Neuronal stem cell (in vitro differentiated cells): ENCODE results near the gene TMED1.
A peak's percentile ranks its signal among the peaks of the same experiment; 100 is the strongest.

Source experiments
- DNase-seq: peaks from one replicate; pipeline ENCODE4 v3.0.0-alpha.2; 2013; ENCODE audit warnings: low spot score
- H2AFZ ChIP-seq: one replicate; pipeline ENCODE4 v1.6.1; 2013; ENCODE audit warnings: mild to moderate bottlenecking, low read length, inconsistent platforms
- H2AK5ac ChIP-seq: 2 replicates; pipeline ENCODE4 v1.6.1; 2013; ENCODE audit warnings: low read depth, mild to moderate bottlenecking, inconsistent platforms, low read length, moderate library complexity, mixed read lengths
- H2BK120ac ChIP-seq: 2 replicates; pipeline ENCODE4 v1.6.1; 2013; ENCODE audit warnings: low read depth, mild to moderate bottlenecking, inconsistent platforms, low read length, moderate library complexity, mixed read lengths
- H2BK12ac ChIP-seq: one replicate; pipeline ENCODE4 v1.6.1; 2013; ENCODE audit warnings: low read length, inconsistent platforms
- H2BK15ac ChIP-seq: 2 replicates; pipeline ENCODE4 v1.6.1; 2013; ENCODE audit warnings: mild to moderate bottlenecking, low read length, inconsistent platforms, mixed read lengths
- H2BK5ac ChIP-seq: one replicate; pipeline ENCODE4 v1.6.1; 2013; ENCODE audit warnings: inconsistent platforms, mild to moderate bottlenecking, low read length, moderate library complexity
- H3K14ac ChIP-seq: one replicate; pipeline ENCODE4 v1.6.1; 2013; ENCODE audit warnings: low read length, inconsistent platforms
- H3K18ac ChIP-seq: 2 replicates; pipeline ENCODE4 v1.6.1; 2013; ENCODE audit warnings: low read length, inconsistent platforms
- H3K23ac ChIP-seq: 2 replicates; pipeline ENCODE4 v1.6.1; 2013; ENCODE audit warnings: low read depth, mild to moderate bottlenecking, mixed read lengths, low read length, inconsistent platforms; ENCODE audit not compliant: poor library complexity
- H3K27ac ChIP-seq: replicated peaks from 3 replicates; pipeline ENCODE4 v1.5.1; 2013; ENCODE audit warnings: low read length, inconsistent platforms
- H3K27me3 ChIP-seq, 3 experiments: 2 replicates each; pipeline ENCODE4 v1.6.1; 2013; ENCODE audit warnings: low read length in 3 of 3, mild to moderate bottlenecking in 2 of 3, inconsistent platforms in 1 of 3, low read depth in 1 of 3, mixed read lengths in 1 of 3, moderate library complexity in 1 of 3; ENCODE audit not compliant: control insufficient read depth in 3 of 3, insufficient read depth in 3 of 3
- H3K36me3 ChIP-seq, 2 donors: replicated peaks in 1 of 2; 2 replicates each; pipeline ENCODE4 v1.6.1; 2013; ENCODE audit warnings: low read length in 2 of 2; ENCODE audit not compliant: control insufficient read depth in 2 of 2, insufficient read depth in 2 of 2
- H3K4ac ChIP-seq: 2 replicates; pipeline ENCODE4 v1.6.1; 2013; ENCODE audit warnings: inconsistent platforms, mild to moderate bottlenecking, low read length, moderate library complexity
- H3K4me1 ChIP-seq, 2 donors: 1 replicate in 1 of 2; 2 replicates in 1 of 2; pipeline ENCODE4 v1.6.1; 2013; ENCODE audit warnings: low read length in 2 of 2, low read depth in 1 of 2; ENCODE audit not compliant: control insufficient read depth in 2 of 2, insufficient read depth in 1 of 2
- H3K4me2 ChIP-seq: one replicate; pipeline ENCODE4 v1.6.1; 2013; ENCODE audit warnings: mild to moderate bottlenecking, low read length, inconsistent platforms; ENCODE audit not compliant: insufficient read depth, poor library complexity, severe bottlenecking
- H3K4me3 ChIP-seq, 2 donors: 2 replicates each; pipeline ENCODE4 v1.5.1; 2013; ENCODE audit warnings: low read length in 2 of 2, mild to moderate bottlenecking in 2 of 2, inconsistent platforms in 1 of 2, moderate library complexity in 1 of 2
- H3K79me1 ChIP-seq: one replicate; pipeline ENCODE4 v1.6.1; 2013; ENCODE audit warnings: low read depth, mild to moderate bottlenecking, inconsistent platforms, low read length, moderate library complexity
- H3K9ac ChIP-seq: one replicate; pipeline ENCODE4 v1.6.1; 2013; ENCODE audit warnings: mild to moderate bottlenecking, low read depth, low read length, inconsistent platforms; ENCODE audit not compliant: poor library complexity
- H3K9me3 ChIP-seq, 2 donors: replicated peaks in 1 of 2; 2 replicates each; pipeline versions ENCODE3 to v1.6.1; 2013; ENCODE audit warnings: low read length in 2 of 2, mild to moderate bottlenecking in 2 of 2, inconsistent platforms in 1 of 2, low read depth in 1 of 2, mixed read lengths in 1 of 2, moderate library complexity in 1 of 2; ENCODE audit not compliant: control insufficient read depth in 2 of 2, insufficient read depth in 1 of 2
- H4K8ac ChIP-seq: one replicate; pipeline ENCODE4 v1.6.1; 2013; ENCODE audit warnings: low read depth, mild to moderate bottlenecking, inconsistent platforms, low read length, moderate library complexity
- H4K91ac ChIP-seq: one replicate; pipeline ENCODE4 v1.6.1; 2013; ENCODE audit warnings: low read length, low read depth, mild to moderate bottlenecking, inconsistent platforms; ENCODE audit not compliant: poor library complexity
- WGBS, 2 donors: extraction: QIAGEN DNeasy Blood & Tissue Kit; methylation state at CpG; one replicate each; pipeline ENCODE4 v1.1.7; 2013; ENCODE audit warnings: missing lambda C conversion rate in 2 of 2, mixed read lengths in 1 of 2; ENCODE audit not compliant: insufficient read length in 2 of 2, insufficient replicate concordance in 1 of 2; ENCODE audit errors: extremely low coverage in 2 of 2; 5-methylcytosine and 5-hydroxymethylcytosine counted together

Gene TMED1

DNA sequence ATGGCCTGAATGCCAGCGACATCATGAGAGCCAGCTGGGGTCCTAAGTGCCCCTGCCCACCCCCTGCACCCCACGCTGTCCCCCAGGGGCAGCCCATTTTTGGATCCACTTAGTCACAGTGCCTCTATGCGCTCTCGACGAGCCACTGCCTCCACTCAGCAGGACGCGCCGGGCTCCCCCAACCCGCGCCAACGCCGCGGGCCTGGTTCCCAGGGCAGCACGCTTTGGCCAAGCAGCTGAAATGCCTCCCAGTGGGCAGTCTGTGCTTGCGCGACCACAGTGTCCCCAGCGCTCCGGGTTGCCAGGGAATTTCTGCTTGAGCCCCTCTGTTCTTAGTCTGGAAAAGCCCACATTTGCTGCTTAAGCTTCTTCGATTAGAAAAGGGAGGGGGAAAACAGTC lies 39.4 kb downstream of the TMED1 start:
- Histone ChIP-seq H3K4me2 (no peak overlapping the region), H4K91ac (no peak overlapping the region), H3K9me3 (no peaks in the 10 kb centered on the region), H3K18ac (no peak overlapping the region), H2AFZ (no peak overlapping the region), H4K8ac (no peak overlapping the region), H3K14ac (peak overlapping the region; percentile 8), H3K4me1 (no peaks in the 10 kb centered on the region), H3K23ac (no peak overlapping the region), H3K27me3 (no peaks in the 10 kb centered on the region), H3K27ac (no peak overlapping the region), H2BK12ac (no peak overlapping the region), H2BK15ac (no peak overlapping the region), H3K79me1 (no peaks in the 10 kb centered on the region), H3K4me3 (no peak overlapping the region), H3K9ac (no peak overlapping the region), H2AK5ac (no peak overlapping the region), H2BK120ac (no peak overlapping the region), H2BK5ac (no peak overlapping the region), H3K36me3 (peaks cover 27 to 96% of the 10 kb centered on the region in 2 donors), H3K4ac (no peak overlapping the region)
- no CpG with 5 or more reads among the region's 19 CpGs for WGBS, 2 donors
- no peak for DNase-seq

DNA sequence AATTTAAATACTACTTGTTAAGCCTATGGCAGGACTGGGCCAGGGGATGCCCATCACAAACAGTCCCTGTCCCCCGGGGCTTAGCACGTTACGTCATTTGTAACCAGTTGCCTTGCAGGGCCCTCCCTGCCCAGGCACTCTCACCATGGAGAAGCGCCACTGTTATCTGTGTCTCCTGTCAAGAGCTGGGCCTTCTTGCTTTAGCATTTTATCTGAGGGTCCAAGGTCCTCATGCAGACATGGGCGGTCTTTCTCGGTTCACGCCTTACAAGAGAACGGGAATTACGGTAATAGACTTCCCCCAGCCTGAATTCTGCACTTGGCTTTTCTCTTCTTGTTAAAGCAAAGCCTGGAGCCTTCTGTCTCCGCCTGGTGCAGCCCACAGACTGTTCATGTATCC lies 46.1 kb downstream of the TMED1 start:
- H3K14ac ChIP-seq, result no peak overlapping the region
- peaks cover 0 to 2% of the 10 kb centered on the region in 2 donors for H3K9me3 ChIP-seq
- H2AFZ ChIP-seq, result no peak overlapping the region
- peaks cover 37 to 88% of the 10 kb centered on the region in 2 donors for H3K36me3 ChIP-seq
- WGBS, 2 donors, result no CpG with 5 or more reads among the region's 10 CpGs
- H3K4me3 ChIP-seq, result no peak overlapping the region
- no peak overlapping the region for H2BK5ac ChIP-seq
- H3K23ac ChIP-seq, result no peak overlapping the region
- no peaks in the 10 kb centered on the region for H3K27me3 ChIP-seq
- H2BK120ac ChIP-seq, result no peak overlapping the region
- no peaks in the 10 kb centered on the region for H3K4me1 ChIP-seq
- H3K27ac ChIP-seq, result no peak overlapping the region
- no peak overlapping the region for H2AK5ac ChIP-seq
- DNase-seq, result no peak
- no peak overlapping the region for H3K4ac ChIP-seq
- H4K8ac ChIP-seq, result no peak overlapping the region
- no peak overlapping the region for H2BK15ac ChIP-seq
- no peak overlapping the region for H3K18ac ChIP-seq
- no peak overlapping the region for H2BK12ac ChIP-seq
- H4K91ac ChIP-seq, result no peak overlapping the region
- no peak overlapping the region for H3K9ac ChIP-seq
- no peak overlapping the region for H3K4me2 ChIP-seq
- peaks cover 3% of the 10 kb centered on the region for H3K79me1 ChIP-seq

DNA sequence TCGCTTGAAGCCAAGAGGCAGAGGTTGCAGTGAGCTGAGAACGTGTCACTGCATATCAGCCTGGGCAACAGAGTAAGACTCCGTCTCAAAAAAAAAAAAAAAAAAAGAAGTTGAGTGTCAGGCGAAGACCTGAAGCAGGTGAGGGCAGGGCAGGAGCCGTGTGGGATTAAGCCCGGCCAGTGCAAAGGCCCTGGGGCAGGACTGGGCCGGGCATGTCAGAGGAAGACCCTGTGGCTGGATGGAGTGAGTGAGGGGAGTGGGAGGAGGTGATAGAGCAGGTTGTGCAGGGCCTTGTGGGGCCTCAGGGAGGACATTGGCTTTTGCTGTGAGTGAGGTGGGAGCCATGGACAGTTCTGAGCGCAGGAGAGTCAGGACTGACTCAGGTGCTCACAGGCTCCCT lies 47.9 kb downstream of the TMED1 start:
- Histone ChIP-seq H2BK15ac (no peak overlapping the region), H3K18ac (no peak overlapping the region), H3K4me2 (no peak overlapping the region), H3K79me1 (peaks cover 3% of the 10 kb centered on the region), H2BK5ac (no peak overlapping the region), H2BK12ac (no peak overlapping the region), H3K23ac (peak overlapping the region; percentile 80), H4K91ac (no peak overlapping the region), H3K4me3 (no peak overlapping the region), H2BK120ac (no peak overlapping the region), H2AFZ (no peak overlapping the region), H3K9ac (peak overlapping the region; percentile 44), H3K14ac (no peak overlapping the region), H3K4ac (no peak overlapping the region), H4K8ac (no peak overlapping the region), H3K4me1 (no peaks in the 10 kb centered on the region), H3K27ac (no peak overlapping the region), H2AK5ac (peak overlapping the region; percentile 46), H3K27me3 (no peaks in the 10 kb centered on the region), H3K36me3 (peaks cover 42 to 87% of the 10 kb centered on the region in 2 donors), H3K9me3 (peaks cover 0 to 2% of the 10 kb centered on the region in 2 donors)
- no peak for DNase-seq
- no CpG with 5 or more reads among the region's 8 CpGs for WGBS, 2 donors

DNA sequence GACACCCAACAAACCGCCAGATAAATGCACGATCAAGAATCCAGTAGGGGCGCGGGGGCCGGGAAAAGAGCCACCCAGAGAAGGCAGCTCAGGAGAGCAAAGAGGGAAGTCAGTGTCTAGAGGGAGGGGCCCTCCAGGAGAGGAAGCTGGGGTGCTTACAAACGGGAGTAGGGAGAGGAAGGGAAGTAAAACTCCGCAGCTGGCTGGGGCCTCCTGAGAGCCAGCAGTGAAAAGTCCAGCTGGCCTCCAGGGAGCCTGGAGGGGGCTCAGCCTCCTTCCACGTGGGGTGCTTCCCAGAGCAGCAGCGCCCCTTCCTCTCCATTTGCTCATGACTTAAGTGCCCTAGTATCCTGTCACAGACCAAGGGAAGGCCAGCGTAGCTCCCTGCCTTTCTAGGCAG lies 51.8 kb downstream of the TMED1 start:
- Histone ChIP-seq H3K36me3 (peaks cover 58 to 90% of the 10 kb centered on the region in 2 donors), H4K8ac (no peak overlapping the region)

More for the DNA sequence above, 51.8 kb downstream of the TMED1 start:
- Histone ChIP-seq H4K91ac (no peak overlapping the region), H3K18ac (no peak overlapping the region), H3K27ac (no peak overlapping the region), H2BK120ac (no peak overlapping the region), H3K27me3 (no peaks in the 10 kb centered on the region), H3K4me3 (no peak overlapping the region), H2BK12ac (no peak overlapping the region), H3K14ac (no peak overlapping the region), H3K9me3 (peaks cover 0 to 2% of the 10 kb centered on the region in 2 donors), H3K4me1 (no peaks in the 10 kb centered on the region), H3K9ac (no peak overlapping the region), H2AK5ac (no peak overlapping the region), H2AFZ (no peak overlapping the region), H3K4me2 (no peak overlapping the region), H2BK5ac (no peak overlapping the region), H3K23ac (peak overlapping the region; percentile 17), H3K4ac (no peak overlapping the region), H2BK15ac (no peak overlapping the region), H3K79me1 (peaks cover 3% of the 10 kb centered on the region)
- no CpG with 5 or more reads among the region's 10 CpGs for WGBS, 2 donors
- DNase-seq, result no peak
